ENCODE measurements around the gene ACTN4. TPM values are rescaled to one million over a fixed set of nuclear protein-coding genes. Genes with fewer than 3 reads are reported as not detected.

The ACTN4 gene
- total and polyA plus RNA-seq, 11 donors, result 100 to 307 (median 149) TPM

DNA sequence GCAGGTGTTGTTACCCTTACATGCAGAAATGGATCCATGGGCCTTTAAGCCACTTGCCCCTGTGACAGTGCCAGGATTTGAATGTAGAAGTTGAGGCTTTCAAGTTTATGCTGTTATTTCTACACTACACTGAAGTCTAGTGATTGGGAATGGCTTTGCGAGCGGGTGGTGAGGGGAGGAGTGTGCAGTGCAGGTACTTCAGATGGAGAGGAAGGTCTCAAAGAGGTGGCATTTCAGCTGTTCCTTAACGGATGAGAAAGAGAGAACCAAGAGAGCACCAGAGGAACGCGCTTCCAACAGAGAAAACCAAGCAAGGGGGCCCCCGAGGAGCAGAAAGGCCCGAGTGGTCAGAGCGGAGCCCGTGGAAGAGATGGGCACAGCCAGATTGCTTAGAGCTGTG is 13.3 kb downstream of the ACTN4 start:
- no peaks in the 10 kb centered on the region for H3K9me3 ChIP-seq
- H3K36me3 ChIP-seq, result peaks cover 0 to 24% (median 6%) of the 10 kb centered on the region in 9 donors
- no peak for ATAC-seq
- TF ChIP-seq POLR2A (IDR thresholded peaks at IDR 0.05), result no peak
- TF ChIP-seq, protein P1, sequence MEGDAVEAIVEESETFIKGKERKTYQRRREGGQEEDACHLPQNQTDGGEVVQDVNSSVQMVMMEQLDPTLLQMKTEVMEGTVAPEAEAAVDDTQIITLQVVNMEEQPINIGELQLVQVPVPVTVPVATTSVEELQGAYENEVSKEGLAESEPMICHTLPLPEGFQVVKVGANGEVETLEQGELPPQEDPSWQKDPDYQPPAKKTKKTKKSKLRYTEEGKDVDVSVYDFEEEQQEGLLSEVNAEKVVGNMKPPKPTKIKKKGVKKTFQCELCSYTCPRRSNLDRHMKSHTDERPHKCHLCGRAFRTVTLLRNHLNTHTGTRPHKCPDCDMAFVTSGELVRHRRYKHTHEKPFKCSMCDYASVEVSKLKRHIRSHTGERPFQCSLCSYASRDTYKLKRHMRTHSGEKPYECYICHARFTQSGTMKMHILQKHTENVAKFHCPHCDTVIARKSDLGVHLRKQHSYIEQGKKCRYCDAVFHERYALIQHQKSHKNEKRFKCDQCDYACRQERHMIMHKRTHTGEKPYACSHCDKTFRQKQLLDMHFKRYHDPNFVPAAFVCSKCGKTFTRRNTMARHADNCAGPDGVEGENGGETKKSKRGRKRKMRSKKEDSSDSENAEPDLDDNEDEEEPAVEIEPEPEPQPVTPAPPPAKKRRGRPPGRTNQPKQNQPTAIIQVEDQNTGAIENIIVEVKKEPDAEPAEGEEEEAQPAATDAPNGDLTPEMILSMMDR (IDR thresholded peaks at IDR 0.05), result no peak
- H3K4me3 ChIP-seq, result no peak overlapping the region
- DNase-seq, result no peak
- H3K27me3 ChIP-seq, result no peaks in the 10 kb centered on the region
- intact Hi-C loops (cut with DNase I), result no loop called here
- peaks cover 64 to 100% (median 99%) of the 10 kb centered on the region in 12 donors for H3K4me1 ChIP-seq
- peak overlapping the region; percentile 71 to 99 (median 96) for H3K27ac ChIP-seq
- WGBS, 4 donors, result 70 to 79% (median 72%) methylated on average over 9 of the region's 9 CpGs

DNA sequence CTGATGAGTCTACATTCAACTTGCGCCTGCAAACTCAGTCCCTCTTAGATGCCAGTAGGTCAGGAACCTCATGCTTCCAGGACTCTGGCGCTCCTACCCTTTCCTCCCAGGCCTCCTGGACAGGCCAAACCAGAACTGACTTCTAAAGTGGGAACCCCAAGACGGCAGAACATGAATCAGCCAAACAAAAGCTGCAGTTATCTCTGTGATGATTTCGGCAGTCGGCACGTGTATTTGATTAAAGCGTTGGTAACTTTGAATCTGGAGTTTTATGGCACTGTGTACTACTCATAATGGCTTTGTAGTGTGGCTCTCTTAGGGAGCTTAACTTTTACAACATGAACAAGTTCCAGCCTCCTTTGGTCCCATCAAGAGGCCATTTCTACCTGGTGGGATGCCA is 13.7 kb downstream of the ACTN4 start:
- WGBS, 4 donors, result 45 to 53% (median 48%) methylated on average over 6 to 7 of the region's 7 CpGs

DNA sequence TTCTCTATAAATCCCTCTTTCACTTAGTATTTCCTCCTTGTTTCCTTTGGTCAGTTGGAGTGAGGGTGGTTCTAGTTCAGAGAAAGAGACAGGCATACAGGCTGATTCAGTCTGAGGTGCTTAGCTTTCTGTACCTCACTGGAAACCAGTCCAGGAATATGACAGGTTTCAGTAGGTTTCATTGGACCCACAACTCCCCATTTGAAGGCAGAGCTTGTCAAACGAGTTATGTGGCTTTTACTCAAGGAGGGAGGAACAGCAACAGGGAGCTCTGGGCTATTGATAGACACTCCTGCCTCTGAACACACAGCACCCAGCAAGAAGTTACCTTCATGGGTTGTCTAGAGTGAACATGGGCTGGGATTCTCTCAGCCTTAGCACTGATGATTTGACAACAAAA is 14.5 kb downstream of the ACTN4 start:
- Histone ChIP-seq H3K4me1 (peaks cover 62 to 100% (median 99%) of the 10 kb centered on the region in 12 donors), H3K27ac (peak overlapping the region; percentile 88 to 99 (median 96)), H3K4me3 (no peak overlapping the region), H3K9me3 (no peaks in the 10 kb centered on the region), H3K27me3 (no peaks in the 10 kb centered on the region), H3K36me3 (peaks cover 0 to 15% (median 0%) of the 10 kb centered on the region in 9 donors)
- intact Hi-C loops (cut with DNase I), result no loop called here
- DNase-seq, result no peak
- WGBS, 4 donors, result 0 to 12% (median 7%) methylated on average over 1 of the region's 1 CpG
- TF ChIP-seq, protein P1 (IDR thresholded peaks at IDR 0.05), result no peak
- TF ChIP-seq POLR2A (IDR thresholded peaks at IDR 0.05), result no peak
- no peak for ATAC-seq

More for the DNA sequence above, 13.7 kb downstream of the ACTN4 start:
- DNase-seq, result no peak
- Histone ChIP-seq H3K4me1 (peaks cover 64 to 100% (median 99%) of the 10 kb centered on the region in 12 donors), H3K4me3 (no peak overlapping the region), H3K9me3 (no peaks in the 10 kb centered on the region), H3K27ac (peak overlapping the region; percentile 71 to 99 (median 96)), H3K36me3 (peaks cover 0 to 21% (median 5%) of the 10 kb centered on the region in 9 donors), H3K27me3 (no peaks in the 10 kb centered on the region)
- intact Hi-C loops (cut with DNase I), result no loop called here
- no peak for ATAC-seq
- TF ChIP-seq POLR2A (IDR thresholded peaks at IDR 0.05), result no peak
- TF ChIP-seq, protein P1 (IDR thresholded peaks at IDR 0.05), result no peak

DNA sequence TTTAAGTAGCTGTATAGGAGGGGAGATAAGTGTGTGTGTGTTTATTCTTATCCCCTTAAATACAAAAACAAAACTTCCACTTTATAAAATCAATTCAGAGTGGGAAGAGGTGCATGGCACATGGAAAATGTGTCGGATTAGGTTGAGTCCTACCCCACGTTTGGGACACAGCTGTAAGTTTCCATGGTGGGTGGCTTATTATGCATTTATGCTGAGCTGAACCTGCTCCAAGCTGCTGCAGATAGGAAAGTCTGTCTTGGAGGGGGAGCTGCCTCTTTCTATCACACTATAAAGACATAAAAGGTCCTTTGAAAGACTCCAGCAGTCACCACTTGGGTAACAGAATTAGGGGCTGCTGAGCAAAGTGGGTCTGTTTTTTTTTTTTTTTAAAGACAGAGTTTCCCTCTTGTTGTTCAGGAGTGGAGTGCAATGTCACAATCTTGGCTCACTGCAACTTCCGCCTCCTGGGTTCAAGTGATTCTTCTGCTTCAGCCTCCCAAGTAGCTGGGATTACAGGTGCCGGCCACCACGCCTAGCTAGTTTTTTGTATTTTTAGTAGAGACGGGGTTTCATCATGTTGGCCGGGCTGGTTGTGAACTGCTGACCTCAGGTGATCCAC is 15.2 kb downstream of the ACTN4 start:
- no peak for DNase-seq
- WGBS, 4 donors, result 52 to 62% (median 54%) methylated on average over 7 of the region's 7 CpGs
- no peaks in the 10 kb centered on the region for H3K27me3 ChIP-seq
- peaks cover 0 to 9% (median 0%) of the 10 kb centered on the region in 9 donors for H3K36me3 ChIP-seq
- H3K4me1 ChIP-seq, result peaks cover 67 to 100% (median 99%) of the 10 kb centered on the region in 12 donors
- ATAC-seq, result no peak
- intact Hi-C loops (cut with DNase I), result no loop called here
- H3K9me3 ChIP-seq, result no peaks in the 10 kb centered on the region
- TF ChIP-seq, protein P1 (IDR thresholded peaks at IDR 0.05), result no peak
- no peak for TF ChIP-seq POLR2A (IDR thresholded peaks at IDR 0.05)
- H3K4me3 ChIP-seq, result peak overlapping the region in 6 of 12 donors; percentile 14 to 24 (median 20)
- peak overlapping the region; percentile 88 to 99 (median 96) for H3K27ac ChIP-seq

Measured in heart left ventricle (tissue), 16 donors.